GM10847 (cell line): Measurements from ENCODE around the gene MAPRE3.

Experiments
- POLR2A ChIP-seq: IDR thresholded peaks from 2 replicates; pipeline ENCODE4 v1.6.1; 2011; ENCODE audit not compliant: insufficient read length; ENCODE audit errors: extremely low read depth

Gene MAPRE3

DNA sequence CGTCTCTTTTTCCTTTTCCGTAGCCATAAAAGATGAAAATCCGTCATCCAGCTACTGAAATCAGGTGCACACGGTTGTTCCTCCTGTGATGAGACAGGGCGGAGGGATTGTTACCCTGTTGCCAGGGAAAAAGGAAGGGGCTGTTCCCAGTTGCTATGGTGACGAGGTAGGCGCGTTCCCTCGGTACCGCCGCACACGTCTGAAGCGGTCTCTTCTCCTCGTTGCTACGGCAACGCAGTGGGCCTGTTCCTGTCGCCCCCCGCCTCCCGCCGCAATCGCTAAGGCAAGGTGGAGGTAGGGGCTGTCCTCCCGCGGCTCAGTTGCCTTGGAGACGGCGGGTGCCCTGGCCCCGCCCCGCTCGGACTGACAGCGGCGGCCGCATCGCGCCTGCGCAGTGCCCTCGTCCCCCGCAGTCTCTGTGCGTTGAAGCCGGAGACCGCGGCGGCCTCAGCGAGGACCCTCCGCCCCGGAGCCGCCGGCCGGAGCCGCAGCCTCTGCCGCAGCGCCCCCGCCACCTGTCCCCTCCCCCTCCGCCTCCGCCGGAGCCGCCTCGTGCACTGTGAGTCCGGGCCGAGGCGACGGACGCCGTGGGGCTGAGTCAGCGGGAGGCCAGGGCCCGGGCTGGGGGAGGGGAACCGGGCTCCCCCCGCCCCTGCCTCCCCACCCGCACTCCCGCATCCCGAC, at the start of gene MAPRE3:
TSS of gene MAPRE3 (plus strand) at position 394 of the 684 bp plus-strand sequence. CDS start 51,582 bp downstream, outside the sequence.
- no peak for TF ChIP-seq POLR2A

- TF ChIP-seq POLR2A: no peak
Measured at GRCh38 chr2:26921323-26921722, 49.1 kb upstream of the MAPRE3 start.

GRCh38 chr2:26922405-26923188, 47.8 kb upstream of the MAPRE3 start:
- TF ChIP-seq POLR2A: no peak

GRCh38 chr2:26924731-26925099, 45.7 kb upstream of the MAPRE3 start:
- no peak for TF ChIP-seq POLR2A

DNA sequence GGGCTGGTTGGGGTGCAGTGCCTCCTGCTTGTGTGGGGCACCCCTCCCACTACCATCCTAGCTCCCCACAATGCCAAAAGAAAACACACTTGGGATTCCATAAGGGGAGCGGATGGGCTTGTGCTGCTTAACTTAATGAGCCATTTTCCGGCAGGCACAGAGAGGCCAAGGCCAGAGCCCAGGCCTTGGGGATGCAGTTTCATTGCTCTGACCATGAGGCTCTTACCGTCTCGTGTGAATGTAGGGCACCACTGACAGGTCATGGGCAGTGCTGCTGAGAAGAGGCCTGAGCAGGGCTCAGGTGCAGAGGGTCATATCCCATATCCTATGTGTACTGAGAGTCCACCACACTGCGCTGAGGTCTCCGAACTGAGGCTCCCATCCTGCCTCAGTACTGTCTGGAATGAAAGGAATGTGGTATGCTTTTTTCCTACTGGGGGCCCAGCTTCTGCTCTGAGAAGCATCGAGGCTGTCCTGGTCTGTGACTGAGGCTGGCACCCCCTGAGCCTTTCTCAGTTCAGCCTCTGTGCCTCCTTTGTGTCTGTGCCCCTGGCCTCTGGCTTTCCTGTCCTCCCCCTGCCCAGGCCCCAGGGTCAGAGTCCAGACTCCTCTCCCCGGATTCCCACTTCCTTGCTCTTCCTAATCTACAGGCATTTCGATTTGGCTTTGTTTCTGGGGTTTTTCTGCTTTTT, 45.2 kb upstream of the MAPRE3 start:
- TF ChIP-seq POLR2A: no peak

DNA sequence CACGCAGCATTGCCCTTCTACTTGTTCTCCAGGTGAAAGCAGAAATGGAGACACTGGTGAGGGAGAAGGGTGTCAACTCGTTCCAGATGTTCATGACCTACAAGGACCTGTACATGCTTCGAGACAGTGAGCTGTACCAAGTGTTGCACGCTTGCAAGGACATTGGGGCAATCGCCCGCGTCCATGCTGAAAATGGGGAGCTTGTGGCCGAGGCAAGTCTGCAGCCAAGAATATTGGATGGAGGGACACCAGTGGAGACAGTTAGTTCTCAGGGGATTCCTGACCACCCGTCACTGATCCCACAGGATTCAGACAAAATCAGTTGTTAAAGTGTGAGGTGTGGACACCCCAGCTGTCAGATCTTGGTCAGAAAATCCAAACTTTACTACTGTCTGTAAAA, 43.2 kb upstream of the MAPRE3 start:
- no peak for TF ChIP-seq POLR2A

DNA sequence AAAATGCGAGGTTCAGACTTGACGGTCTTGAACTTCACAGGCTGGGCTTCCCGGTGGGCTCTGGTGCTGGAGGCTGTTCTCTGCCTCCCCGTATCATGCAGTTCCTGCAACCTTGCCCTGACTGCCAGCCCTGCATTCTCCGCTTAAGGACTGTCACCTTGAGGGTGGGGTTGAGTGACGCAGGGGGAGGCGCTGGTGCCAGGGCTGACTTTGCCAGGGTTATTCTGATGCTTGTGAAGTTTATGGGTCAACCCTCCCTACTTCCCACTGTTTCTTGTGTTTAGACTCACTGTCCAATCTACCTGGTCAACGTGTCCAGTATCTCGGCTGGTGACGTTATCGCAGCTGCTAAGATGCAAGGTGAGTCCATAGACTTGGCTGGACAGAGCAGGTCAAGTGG, 37.5 kb upstream of the MAPRE3 start:
- no peak for TF ChIP-seq POLR2A

GRCh38 chr2:26933431-26934334, 36.8 kb upstream of the MAPRE3 start:
- no peak for TF ChIP-seq POLR2A

- no peak for TF ChIP-seq POLR2A
Measured at GRCh38 chr2:26934335-26934724, 36.1 kb upstream of the MAPRE3 start.

GRCh38 chr2:26934985-26935384, 35.5 kb upstream of the MAPRE3 start:
- TF ChIP-seq POLR2A: no peak

GRCh38 chr2:26936855-26937254, 33.6 kb upstream of the MAPRE3 start:
- TF ChIP-seq POLR2A: no peak

DNA sequence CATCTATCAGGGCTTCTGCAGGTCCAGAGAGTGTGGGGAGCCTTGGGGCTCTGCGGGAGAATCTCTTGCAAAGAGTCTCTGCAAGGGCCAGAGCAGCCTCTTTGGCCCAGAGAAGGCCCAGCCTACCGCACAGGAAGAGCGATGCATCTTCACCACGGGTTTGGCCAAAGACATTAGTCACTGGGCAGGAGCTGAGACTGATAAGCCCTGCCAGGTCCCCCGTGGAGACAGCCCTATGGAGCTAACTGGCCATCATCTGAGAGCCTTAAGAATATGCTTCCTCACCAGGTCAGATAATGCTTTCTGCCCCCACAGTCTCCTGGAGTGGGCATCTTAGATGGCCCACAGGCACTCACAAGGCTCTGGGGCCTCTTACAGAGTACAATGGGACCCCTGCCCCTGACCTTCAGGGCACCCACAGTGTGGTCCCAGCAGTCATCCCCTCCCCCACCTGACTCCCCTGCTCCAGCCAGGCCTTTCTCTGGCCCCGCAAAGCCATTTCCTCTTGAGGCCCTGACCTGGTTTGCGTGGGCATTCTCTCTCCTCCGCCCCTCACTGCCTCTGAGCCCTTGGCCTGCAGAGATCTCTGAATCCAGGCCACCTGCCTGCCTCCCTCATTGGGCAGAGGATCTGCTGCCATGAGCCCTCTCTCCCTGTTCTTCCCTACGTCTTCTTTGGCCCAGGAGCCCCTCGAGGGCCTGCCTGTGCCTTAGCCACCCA, 31.9 kb upstream of the MAPRE3 start:
- no peak for TF ChIP-seq POLR2A

DNA sequence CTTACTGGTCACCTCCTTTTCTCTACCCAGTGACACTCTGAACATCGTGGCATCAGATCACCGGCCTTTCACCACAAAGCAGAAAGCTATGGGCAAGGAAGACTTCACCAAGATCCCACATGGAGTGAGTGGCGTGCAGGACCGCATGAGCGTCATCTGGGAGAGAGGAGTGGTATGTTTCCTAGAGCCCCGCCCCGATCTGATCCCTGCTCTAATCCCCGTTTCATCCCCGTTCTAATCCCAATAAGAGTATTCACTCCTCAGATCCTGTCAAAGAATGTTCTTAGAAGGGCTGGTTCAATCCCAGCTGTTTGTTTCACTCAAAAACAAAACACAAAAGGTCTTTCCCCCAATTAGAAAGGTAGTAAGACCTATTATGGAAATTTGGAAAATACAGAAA, 30.4 kb upstream of the MAPRE3 start:
- no peak for TF ChIP-seq POLR2A

- TF ChIP-seq POLR2A: no peak
Measured at GRCh38 chr2:26941486-26941885, 29.0 kb upstream of the MAPRE3 start.
